ENCODE data around the gene LRRC8E. TPM values are rescaled to one million over a fixed set of nuclear protein-coding genes. Genes with fewer than 3 reads are reported as not detected.
A peak's percentile ranks its signal among the peaks of the same experiment; 100 is the strongest.

The LRRC8E gene
- total RNA-seq, 3 donors from 2014 or later = 1.4 to 15.1 (median 6.6) TPM

GRCh38 chr19:7920519-7921301 is 32.4 kb downstream of the LRRC8E start:
- Histone ChIP-seq H3K4me3 (peak overlapping the region; percentile 58 to 87 (median 67)), H3K4me1 (peaks cover 17 to 41% of the 10 kb centered on the region in 2 donors), H3K9me3 (no peaks in the 10 kb centered on the region), H3K36me3 (no peaks in the 10 kb centered on the region), H3K27ac (peak overlapping the region; percentile 90 to 93), H3K27me3 (peaks cover 10 to 34% of the 10 kb centered on the region in 2 donors)
- intact Hi-C loops (cut with DNase I; ENCODE audit: low total_unique reads) = no loop called here
- DNase-seq (ENCODE audit: low spot score in 2 of 2) = peak; percentile 99 to 100
- TF ChIP-seq POLR2AphosphoS5 (IDR thresholded peaks at IDR 0.05) (peak; percentile 43 to 78 (median 72)), POLR2A (IDR thresholded peaks at IDR 0.05) (no peak)

DNA sequence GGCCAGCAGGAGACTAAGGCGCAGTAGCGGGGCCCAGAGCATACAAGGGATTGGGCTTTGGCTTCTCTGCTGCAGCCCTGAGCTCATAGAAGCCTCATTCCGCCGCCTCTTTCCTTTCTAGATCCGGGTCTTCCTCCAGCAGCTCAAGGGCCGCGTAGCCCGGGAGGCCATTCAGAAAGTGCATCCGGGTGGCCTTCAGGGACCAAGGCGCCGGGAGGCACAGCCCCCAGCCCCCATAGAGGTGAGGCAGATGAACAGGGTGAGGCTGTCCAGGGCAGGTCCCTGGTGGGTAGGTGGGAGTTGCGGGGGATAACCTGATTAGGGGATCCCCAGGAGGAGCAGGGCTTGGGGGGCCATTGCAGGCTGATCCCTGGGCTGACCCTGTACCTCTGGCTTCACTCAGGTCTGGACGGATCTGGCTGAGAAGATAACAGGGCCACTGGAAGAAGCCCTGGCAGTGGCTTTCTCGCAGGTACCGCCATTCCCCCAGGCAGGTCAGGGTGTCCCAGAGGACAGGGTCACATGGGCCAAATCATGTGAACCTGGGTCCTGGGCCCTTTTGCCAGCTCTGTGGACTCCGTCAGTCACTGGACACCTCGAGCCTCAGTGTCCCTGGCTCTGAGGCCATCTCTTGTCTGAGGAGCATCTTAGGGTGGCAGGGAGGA is 33.1 kb downstream of the LRRC8E start:
- H3K4me1 ChIP-seq = peaks cover 20 to 36% of the 10 kb centered on the region in 2 donors

GRCh38 chr19:7921967-7922835 is 33.9 kb downstream of the LRRC8E start:
- no peaks in the 10 kb centered on the region for H3K9me3 ChIP-seq
- intact Hi-C loops (cut with DNase I; ENCODE audit: low total_unique reads) = no loop called here
- no peak for DNase-seq (ENCODE audit: low spot score in 2 of 2)
- TF ChIP-seq POLR2AphosphoS5 (IDR thresholded peaks at IDR 0.05) (no peak), POLR2A (IDR thresholded peaks at IDR 0.05) (no peak), CTCF (IDR thresholded peaks at IDR 0.05) (no peak)
- peaks cover 24 to 36% of the 10 kb centered on the region in 2 donors for H3K4me1 ChIP-seq
- no peaks in the 10 kb centered on the region for H3K36me3 ChIP-seq
- peak overlapping the region; percentile 90 to 93 for H3K27ac ChIP-seq
- peak overlapping the region in 1 of 3 donors; percentile 87 for H3K4me3 ChIP-seq
- peaks cover 3 to 19% of the 10 kb centered on the region in 2 donors for H3K27me3 ChIP-seq

More for the DNA sequence above, 33.1 kb downstream of the LRRC8E start:
- Histone ChIP-seq H3K27ac (peak overlapping the region; percentile 90 to 93), H3K27me3 (peaks cover 4 to 27% of the 10 kb centered on the region in 2 donors), H3K9me3 (no peaks in the 10 kb centered on the region), H3K36me3 (no peaks in the 10 kb centered on the region), H3K4me3 (peak overlapping the region; percentile 58 to 87 (median 67))
- TF ChIP-seq POLR2A (IDR thresholded peaks at IDR 0.05) = no peak
- TF ChIP-seq POLR2AphosphoS5 (IDR thresholded peaks at IDR 0.05) = no peak
- TF ChIP-seq CTCF (IDR thresholded peaks at IDR 0.05) = no peak
- DNase-seq (ENCODE audit: low spot score in 2 of 2) = no peak
- intact Hi-C loops (cut with DNase I; ENCODE audit: low total_unique reads) = no loop called here

GRCh38 chr19:7922836-7923195 is 34.5 kb downstream of the LRRC8E start:
- Histone ChIP-seq H3K4me1 (peaks cover 24 to 37% of the 10 kb centered on the region in 2 donors), H3K27ac (peak overlapping the region in 1 of 2 donors; percentile 16), H3K36me3 (no peaks in the 10 kb centered on the region), H3K9me3 (no peaks in the 10 kb centered on the region), H3K27me3 (peaks cover 3 to 13% of the 10 kb centered on the region in 2 donors), H3K4me3 (no peak overlapping the region)
- DNase-seq (ENCODE audit: low spot score in 2 of 2) = no peak
- intact Hi-C loops (cut with DNase I; ENCODE audit: low total_unique reads) = no loop called here
- TF ChIP-seq POLR2A (IDR thresholded peaks at IDR 0.05) (no peak), POLR2AphosphoS5 (IDR thresholded peaks at IDR 0.05) (no peak), CTCF (IDR thresholded peaks at IDR 0.05) (no peak)
